Measurements from ENCODE around the gene IKZF1. TPM values are rescaled to one million over a fixed set of nuclear protein-coding genes. Genes with fewer than 3 reads are reported as not detected.

IKZF1 gene
- total RNA-seq, 1 experiment from 2014 or later, result 3.7 TPM

DNA sequence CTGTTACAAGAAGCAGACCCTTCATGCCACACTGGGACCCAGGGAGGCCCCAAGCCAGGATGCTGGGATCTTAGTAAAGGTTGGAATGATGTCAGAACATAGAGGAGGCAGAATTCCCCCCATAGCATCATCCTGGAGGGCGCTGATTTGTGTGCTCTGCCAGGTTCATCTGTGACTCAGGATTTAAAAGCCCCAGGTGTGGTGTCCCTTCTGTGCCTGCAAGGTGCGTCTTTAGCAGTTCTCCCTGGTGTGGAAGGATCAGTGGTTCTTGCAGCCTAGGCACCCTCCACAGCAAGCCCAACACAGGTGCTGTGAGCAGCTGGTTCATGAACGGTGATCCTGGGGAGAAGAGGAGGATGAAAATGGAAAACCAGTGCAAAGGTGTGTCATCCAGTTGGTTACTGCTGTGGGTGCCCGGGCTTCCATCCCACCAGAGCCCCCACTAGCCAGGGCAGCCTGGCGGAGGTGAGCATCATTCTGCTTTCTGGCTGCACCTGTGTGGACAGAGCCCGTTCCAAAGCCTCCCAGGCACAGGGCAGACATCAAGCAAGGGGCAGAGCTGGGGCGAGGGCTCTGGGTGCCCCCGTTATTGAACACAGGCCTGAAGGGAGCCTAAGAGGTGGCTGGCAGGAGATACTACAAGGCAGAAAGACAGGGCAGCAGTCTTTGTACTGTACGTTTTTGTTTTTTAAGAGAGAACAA is 49.5 kb downstream of the IKZF1 start:
- no peaks in the 10 kb centered on the region for H3K9me3 ChIP-seq (ENCODE audit: low read depth, low read length, poor library complexity, severe bottlenecking)
- peaks cover 6% of the 10 kb centered on the region for H3K4me1 ChIP-seq (ENCODE audit: insufficient read depth, low read length, poor library complexity, severe bottlenecking)
- no TSS peak for BruUV-seq (replicated peaks)
- TF ChIP-seq, protein P1, sequence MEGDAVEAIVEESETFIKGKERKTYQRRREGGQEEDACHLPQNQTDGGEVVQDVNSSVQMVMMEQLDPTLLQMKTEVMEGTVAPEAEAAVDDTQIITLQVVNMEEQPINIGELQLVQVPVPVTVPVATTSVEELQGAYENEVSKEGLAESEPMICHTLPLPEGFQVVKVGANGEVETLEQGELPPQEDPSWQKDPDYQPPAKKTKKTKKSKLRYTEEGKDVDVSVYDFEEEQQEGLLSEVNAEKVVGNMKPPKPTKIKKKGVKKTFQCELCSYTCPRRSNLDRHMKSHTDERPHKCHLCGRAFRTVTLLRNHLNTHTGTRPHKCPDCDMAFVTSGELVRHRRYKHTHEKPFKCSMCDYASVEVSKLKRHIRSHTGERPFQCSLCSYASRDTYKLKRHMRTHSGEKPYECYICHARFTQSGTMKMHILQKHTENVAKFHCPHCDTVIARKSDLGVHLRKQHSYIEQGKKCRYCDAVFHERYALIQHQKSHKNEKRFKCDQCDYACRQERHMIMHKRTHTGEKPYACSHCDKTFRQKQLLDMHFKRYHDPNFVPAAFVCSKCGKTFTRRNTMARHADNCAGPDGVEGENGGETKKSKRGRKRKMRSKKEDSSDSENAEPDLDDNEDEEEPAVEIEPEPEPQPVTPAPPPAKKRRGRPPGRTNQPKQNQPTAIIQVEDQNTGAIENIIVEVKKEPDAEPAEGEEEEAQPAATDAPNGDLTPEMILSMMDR (conservative IDR thresholded peaks at IDR 0.05; ENCODE audit: low read depth, low read length), result no peak
- TF ChIP-seq EZH2 (IDR thresholded peaks at IDR 0.05; ENCODE audit: borderline replicate concordance, low read depth, low read length, poor library complexity, severe bottlenecking), result no peak
- DNase-seq (ENCODE audit: low spot score), result no peak
- no peak overlapping the region for H3K27ac ChIP-seq (ENCODE audit: low read depth, low read length, poor library complexity, severe bottlenecking)
- ChIA-PET POLR2A (ENCODE audit: low non-redundant PET) (no interaction called here), CTCF (no interaction called here)
- no peak overlapping the region for H3K4me3 ChIP-seq (ENCODE audit: low read depth, low read length, poor library complexity, severe bottlenecking)
- H3K27me3 ChIP-seq (replicated peaks; ENCODE audit: insufficient read depth, low read depth, low read length, poor library complexity), result no peaks in the 10 kb centered on the region
- H3K36me3 ChIP-seq (ENCODE audit: insufficient read depth, low read length, poor library complexity, severe bottlenecking), result no peaks in the 10 kb centered on the region
- intact Hi-C loops (cut with micrococcal nuclease; ENCODE audit: unreplicated experiment), result loop anchor here (5.0 kb wide), 1 partner anchor 127 kb away; no protein-coding TSS in a partner anchor

DNA sequence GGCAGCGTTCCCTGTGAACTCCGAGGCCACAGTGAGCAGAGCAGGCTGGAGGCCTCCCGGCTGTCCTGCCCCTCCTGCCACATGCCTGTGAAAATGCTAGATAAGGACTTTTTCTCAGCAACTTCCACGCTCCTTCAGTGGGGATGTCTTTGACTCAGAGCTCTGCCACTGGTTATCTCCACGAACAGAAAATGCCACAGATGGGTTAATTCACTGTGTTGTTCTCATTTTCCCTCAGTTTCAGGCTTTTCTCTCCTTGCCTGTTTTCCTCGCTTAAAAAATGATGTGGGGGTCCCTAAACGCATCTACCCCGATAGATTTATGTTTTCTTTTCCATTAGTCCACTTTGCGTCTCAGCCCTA is 51.3 kb downstream of the IKZF1 start:
- BruUV-seq (replicated peaks), result no TSS peak
- no peak for TF ChIP-seq EZH2 (IDR thresholded peaks at IDR 0.05; ENCODE audit: borderline replicate concordance, low read depth, low read length, poor library complexity, severe bottlenecking)
- TF ChIP-seq, protein P1 (conservative IDR thresholded peaks at IDR 0.05; ENCODE audit: low read depth, low read length), result no peak
- no peak for DNase-seq (ENCODE audit: low spot score)
- intact Hi-C loops (cut with micrococcal nuclease; ENCODE audit: unreplicated experiment), result no loop called here
- Histone ChIP-seq H3K9me3 (ENCODE audit: low read depth, low read length, poor library complexity, severe bottlenecking) (no peaks in the 10 kb centered on the region), H3K36me3 (ENCODE audit: insufficient read depth, low read length, poor library complexity, severe bottlenecking) (no peaks in the 10 kb centered on the region), H3K4me1 (ENCODE audit: insufficient read depth, low read length, poor library complexity, severe bottlenecking) (peaks cover 6% of the 10 kb centered on the region), H3K27me3 (replicated peaks; ENCODE audit: insufficient read depth, low read depth, low read length, poor library complexity) (no peaks in the 10 kb centered on the region), H3K27ac (ENCODE audit: low read depth, low read length, poor library complexity, severe bottlenecking) (no peak overlapping the region), H3K4me3 (ENCODE audit: low read depth, low read length, poor library complexity, severe bottlenecking) (no peak overlapping the region)
- ChIA-PET POLR2A (ENCODE audit: low non-redundant PET) (no interaction called here), CTCF (no interaction called here)

DNA sequence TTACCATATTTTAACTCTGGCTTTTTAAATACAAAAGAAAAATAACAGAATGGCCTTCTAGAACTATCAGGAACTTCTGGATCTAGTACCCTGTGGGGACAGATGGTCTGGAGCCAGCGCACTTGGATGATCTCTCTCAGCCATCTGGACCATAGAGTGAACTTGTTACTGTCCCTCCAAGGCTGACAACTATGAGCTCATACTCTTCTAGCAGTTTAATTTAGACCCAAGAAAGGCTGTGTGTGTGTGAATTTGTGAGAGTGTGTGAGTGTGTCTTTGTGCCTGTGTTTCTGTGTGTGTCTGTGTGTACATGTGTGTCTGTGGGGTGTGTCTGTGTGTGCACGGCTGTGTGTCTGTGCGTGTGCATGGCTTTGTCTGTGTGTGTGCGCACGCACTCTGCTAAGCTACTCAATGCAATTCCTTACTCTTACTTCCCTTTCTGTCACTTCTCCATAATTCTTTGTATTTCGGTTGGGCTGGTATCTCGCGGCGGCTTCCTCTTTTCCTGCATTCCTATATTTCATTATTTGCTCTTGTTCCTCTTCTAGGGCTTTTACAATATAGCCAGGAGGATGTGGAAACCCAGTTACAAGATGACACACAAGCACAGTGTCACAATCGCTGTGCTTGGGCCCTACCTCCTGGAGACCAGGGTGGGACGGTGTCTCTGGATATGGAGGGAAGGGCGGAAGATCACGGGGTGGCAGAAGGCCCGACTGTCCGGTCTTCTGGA is 51.9 kb downstream of the IKZF1 start:
- H3K4me1 ChIP-seq (ENCODE audit: insufficient read depth, low read length, poor library complexity, severe bottlenecking), result peaks cover 3% of the 10 kb centered on the region
- no peak for DNase-seq (ENCODE audit: low spot score)
- no peaks in the 10 kb centered on the region for H3K27me3 ChIP-seq (replicated peaks; ENCODE audit: insufficient read depth, low read depth, low read length, poor library complexity)
- no peak overlapping the region for H3K27ac ChIP-seq (ENCODE audit: low read depth, low read length, poor library complexity, severe bottlenecking)
- CTCF ChIA-PET, result no interaction called here
- H3K4me3 ChIP-seq (ENCODE audit: low read depth, low read length, poor library complexity, severe bottlenecking), result no peak overlapping the region
- no TSS peak for BruUV-seq (replicated peaks)
- no peaks in the 10 kb centered on the region for H3K9me3 ChIP-seq (ENCODE audit: low read depth, low read length, poor library complexity, severe bottlenecking)
- no peaks in the 10 kb centered on the region for H3K36me3 ChIP-seq (ENCODE audit: insufficient read depth, low read length, poor library complexity, severe bottlenecking)
- POLR2A ChIA-PET (ENCODE audit: low non-redundant PET), result no interaction called here
- intact Hi-C loops (cut with micrococcal nuclease; ENCODE audit: unreplicated experiment), result no loop called here
- TF ChIP-seq EZH2 (IDR thresholded peaks at IDR 0.05; ENCODE audit: borderline replicate concordance, low read depth, low read length, poor library complexity, severe bottlenecking), result no peak
- TF ChIP-seq, protein P1 (conservative IDR thresholded peaks at IDR 0.05; ENCODE audit: low read depth, low read length), result no peak

All from A673 (cell line).